ENCODE results near the gene MEI1.
"Not testable (repeated sequence)": the region's sequence is repeated elsewhere in the genome, so short reads cannot be mapped to it uniquely, and the experiment has no call there.

The MEI1 gene

DNA sequence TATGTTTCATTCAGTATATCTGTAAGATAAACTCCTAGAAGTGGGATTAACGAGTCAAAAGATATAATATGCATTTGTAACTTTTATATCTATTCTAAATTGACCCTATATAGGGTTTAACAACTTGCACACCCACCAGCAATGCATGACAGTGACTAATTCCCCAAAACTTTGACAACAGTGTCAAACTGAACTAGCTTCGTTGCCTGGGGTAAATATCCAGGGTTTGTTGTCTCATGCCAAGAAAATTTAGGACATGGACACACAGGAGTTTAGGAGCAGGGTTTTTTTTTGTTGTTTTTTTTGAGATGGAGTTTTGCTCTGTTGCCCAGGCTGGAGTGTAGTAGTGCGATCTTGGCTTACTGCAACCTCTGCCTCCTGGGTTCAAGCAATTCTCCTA lies 15.7 kb upstream of the MEI1 start:
- no peak for DNase-seq

- DNase-seq: no peak
Observed at GRCh38 chr22:41684194-41684593, 15.1 kb upstream of the MEI1 start.

DNA sequence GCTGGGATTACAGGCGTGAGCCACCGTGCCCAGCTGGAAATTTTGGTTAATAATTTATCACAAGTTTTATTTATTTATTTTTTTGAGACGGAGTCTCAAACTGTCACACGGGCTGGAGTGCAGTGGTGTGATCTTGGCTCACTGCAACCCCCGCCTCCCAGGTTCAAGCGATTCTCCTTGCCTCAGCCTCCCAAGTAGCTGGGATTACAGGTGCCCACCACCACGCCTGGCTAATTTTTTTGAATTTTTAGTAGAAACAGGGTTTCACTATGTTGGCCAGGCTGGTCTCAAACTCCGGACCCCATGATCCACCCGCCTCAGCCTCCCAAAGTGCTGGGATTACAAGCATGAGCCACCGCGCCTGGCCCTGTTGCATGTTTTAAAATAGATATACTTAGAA lies 12.4 kb upstream of the MEI1 start:
- not testable (repeated sequence) for DNase-seq

DNA sequence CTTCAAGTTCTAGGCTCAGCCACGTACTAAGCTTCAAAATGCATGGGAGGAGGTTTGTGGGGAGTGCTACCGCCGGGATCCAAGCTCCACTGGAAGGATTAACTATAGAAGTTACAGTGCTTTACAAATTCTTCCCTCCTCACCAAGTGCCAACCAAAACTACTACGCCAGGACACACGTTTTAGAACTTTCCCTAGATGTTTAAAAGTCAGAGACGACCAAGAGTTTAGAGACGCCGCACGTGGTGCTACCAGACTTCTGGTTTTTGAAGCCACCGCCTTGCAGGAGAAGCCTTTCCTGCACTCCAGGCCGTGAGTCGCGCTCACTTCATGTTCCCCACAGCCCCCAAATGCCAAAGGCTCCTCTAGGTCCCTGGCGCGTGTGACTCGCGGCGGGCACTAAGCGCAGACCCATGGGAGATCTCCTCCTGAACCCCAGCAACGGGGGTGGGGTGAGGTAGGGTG lies 11.4 kb upstream of the MEI1 start:
- peak; percentile 16 for DNase-seq

GRCh38 chr22:41688365-41689211 lies 10.7 kb upstream of the MEI1 start, which contains the start of gene SNU13:
SNU13 (minus strand) TSS chr22:41688867; CDS start chr22:41688796, 71 bp downstream.
- DNase-seq: peak; percentile 93

GRCh38 chr22:41690476-41690875 lies 8.8 kb upstream of the MEI1 start:
- no peak for DNase-seq

GRCh38 chr22:41695211-41695610 lies 4.1 kb upstream of the MEI1 start:
- no peak for DNase-seq

- no peak for DNase-seq
Observed at GRCh38 chr22:41696703-41697102, 2.6 kb upstream of the MEI1 start.

DNA sequence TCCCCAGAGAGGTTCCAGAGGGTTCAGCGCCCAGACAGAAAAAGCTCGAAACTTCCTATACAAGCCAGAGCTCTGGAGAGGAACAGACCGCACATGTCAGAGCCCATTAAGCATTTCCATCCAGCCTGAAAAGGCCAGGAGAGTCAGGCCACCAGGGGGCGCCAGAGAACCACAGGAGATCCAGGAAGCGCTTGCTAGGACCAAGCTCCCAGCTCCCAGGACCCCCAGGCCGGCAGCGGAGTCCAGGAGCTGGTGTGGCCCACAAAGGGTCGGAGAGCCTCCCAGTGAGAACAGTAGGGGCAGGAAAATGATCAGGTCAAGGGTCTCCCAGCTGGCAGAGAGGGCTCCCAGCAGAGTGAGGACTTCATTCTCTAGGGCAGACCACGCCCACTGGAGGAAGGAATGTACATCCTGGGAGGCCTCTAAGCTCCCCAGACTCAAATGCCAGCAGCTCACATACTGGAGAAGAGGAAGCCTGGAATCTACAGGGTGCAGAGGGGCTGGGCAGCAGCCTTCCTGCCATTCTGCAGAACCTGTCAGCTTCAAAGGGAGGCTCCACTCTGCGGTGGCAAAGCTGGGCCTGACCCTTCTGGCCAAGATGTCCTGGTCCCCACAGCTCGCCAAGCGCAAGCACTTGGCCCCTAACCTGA lies 2.1 kb upstream of the MEI1 start:
- peak; percentile 79 for DNase-seq

DNA sequence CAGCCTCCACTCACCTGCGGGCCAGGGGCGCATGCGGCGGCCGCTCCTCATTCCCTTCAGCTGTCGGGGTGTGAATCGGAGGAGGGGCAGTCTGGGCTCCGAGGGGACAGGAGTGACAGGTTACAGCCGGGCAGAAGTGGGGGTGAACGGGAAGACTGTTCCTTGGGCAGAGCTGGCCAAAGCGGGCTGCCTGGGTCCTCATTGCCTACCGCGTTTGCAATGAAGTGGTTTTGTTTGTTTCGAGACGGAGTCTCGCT lies 733 bp downstream of the MEI1 start:
- no peak for DNase-seq

DNA sequence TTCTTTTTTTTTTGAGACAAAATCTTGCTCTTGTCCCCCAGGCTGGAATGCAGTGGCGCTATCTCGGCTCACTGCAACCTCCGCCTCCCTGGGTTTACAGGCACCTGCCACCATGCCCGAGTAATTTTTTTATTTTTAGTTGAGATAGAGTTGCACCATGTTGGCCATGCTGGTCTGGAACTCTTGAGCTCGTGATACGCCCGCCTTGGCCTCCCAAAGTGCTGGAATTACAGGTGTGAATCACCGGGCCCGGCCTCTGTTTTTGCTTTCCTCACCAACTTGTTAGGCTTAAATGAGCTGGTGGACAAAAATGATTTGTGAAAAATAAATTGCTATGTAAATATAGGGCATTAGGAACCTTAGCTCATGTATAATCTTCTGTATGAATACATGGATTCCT lies 3.5 kb downstream of the MEI1 start:
- DNase-seq: no peak

GRCh38 chr22:41709341-41709740 lies 10.0 kb downstream of the MEI1 start:
- DNase-seq: no peak

- no peak for DNase-seq
Observed at GRCh38 chr22:41713004-41713403, 13.7 kb downstream of the MEI1 start.

DNA sequence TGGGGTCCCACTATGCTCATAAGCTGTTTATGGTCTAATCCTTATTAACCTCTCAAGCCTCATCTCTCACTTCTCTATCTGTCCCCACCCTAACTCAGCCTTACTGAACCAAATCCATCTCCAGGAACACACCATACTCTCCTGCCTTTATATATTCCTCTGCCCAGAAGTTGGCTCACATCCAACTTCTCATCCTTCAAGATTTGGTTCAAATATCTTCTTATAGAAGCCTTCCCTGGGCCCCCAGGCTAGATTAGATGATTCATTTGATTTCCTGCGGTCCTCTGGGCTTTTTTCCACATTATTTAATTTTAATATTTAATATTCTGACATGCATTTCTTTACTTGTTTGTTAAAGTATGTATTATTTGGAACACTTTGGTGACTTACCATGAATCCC lies 23.2 kb downstream of the MEI1 start:
- DNase-seq: no peak

- no peak for DNase-seq
Observed at GRCh38 chr22:41725510-41726110, 26.3 kb downstream of the MEI1 start.

DNA sequence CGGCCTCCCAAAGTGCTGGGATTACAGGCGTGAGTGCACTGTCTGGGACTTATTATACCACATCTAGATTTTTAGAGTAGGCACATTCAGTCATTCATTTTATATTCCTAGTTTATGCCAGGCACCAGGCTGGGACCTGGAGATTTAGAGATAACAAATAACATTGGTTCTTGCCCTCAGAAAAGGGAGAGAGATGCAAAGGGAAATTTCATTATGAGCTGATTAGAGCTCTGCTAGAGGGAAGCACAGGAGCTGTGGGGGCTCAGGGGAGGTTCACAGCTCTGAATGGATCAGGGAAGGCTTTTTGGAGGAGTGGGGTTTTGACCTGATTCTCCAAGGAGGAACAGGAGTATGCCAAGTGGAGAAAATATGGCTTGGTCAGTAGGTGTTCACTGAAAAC lies 32.3 kb downstream of the MEI1 start:
- no peak for DNase-seq

DNA sequence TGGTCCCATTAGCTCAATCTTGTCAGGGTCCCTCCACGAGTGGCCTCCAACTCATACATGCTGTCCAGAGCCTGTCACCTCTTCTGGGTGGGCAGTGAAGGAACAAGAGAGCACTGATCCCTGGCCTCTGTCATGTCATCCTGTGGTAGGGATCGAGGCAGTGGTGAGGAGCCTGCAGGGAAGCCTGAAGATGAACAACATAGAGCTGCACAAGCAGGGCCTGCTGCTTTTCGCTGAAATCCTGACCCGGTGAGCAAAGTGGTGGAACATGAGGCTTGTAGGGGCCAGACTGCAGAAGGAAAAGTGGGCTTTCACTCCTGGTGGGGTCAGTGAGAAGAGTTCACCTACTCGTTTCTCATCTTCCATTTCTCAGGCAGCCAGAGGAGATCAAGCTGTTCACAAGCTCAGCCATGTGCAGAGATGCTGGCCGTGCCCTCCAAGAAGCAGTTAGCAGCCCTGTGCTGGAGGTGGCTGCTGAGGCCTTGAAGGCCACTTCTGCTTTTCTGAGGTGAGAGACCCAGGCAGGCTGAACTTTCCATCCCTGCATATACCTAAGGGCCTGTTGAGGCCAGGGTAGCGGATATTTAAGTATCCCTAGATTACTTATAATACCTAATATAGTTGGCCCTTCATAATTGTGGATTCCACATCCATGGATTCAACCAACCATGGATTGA lies 32.9 kb downstream of the MEI1 start:
- no peak for DNase-seq

DNA sequence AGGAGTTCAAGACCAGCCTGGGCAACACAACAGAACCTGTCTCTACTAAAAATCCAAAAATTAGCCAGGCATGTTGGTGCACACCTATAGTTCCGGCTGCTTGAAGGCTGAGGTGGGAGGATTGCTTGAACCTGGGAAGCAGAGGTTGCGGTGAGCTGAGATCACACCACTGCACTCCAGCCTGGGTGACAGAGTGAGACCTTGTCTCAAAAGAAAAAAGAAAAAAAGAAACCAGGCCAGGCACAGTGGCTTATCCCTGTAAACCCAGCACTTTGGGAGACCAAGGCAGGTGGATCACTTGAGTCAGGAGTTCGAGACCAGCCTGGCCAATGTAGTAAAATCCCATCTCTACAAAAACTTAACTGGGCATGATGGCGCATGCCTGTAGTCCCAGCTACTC lies 33.9 kb downstream of the MEI1 start:
- not testable (repeated sequence) for DNase-seq

GRCh38 chr22:41739576-41739975 lies 40.3 kb downstream of the MEI1 start:
- DNase-seq: no peak

GRCh38 chr22:41742918-41743317 lies 43.6 kb downstream of the MEI1 start:
- no peak for DNase-seq

DNA sequence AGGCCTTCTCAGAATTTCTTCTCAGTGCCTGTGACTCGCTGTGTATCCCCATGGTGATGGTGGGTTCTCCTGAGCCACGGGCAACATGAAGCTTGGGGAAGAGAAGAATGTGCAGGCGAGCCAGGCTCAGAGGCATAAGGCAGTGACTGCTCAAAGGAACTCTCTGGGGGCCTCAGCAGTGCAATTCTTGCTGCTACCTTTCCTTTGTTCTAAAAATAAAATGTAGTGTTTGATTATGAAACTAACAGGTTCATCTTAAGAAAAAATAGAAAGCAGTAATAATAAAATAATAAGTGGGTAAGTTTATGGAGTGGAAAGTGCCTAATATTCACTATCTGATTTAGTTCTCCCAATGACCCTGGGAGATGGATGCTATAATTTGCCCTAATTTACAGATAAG lies 46.7 kb downstream of the MEI1 start:
- no peak for DNase-seq

DNA sequence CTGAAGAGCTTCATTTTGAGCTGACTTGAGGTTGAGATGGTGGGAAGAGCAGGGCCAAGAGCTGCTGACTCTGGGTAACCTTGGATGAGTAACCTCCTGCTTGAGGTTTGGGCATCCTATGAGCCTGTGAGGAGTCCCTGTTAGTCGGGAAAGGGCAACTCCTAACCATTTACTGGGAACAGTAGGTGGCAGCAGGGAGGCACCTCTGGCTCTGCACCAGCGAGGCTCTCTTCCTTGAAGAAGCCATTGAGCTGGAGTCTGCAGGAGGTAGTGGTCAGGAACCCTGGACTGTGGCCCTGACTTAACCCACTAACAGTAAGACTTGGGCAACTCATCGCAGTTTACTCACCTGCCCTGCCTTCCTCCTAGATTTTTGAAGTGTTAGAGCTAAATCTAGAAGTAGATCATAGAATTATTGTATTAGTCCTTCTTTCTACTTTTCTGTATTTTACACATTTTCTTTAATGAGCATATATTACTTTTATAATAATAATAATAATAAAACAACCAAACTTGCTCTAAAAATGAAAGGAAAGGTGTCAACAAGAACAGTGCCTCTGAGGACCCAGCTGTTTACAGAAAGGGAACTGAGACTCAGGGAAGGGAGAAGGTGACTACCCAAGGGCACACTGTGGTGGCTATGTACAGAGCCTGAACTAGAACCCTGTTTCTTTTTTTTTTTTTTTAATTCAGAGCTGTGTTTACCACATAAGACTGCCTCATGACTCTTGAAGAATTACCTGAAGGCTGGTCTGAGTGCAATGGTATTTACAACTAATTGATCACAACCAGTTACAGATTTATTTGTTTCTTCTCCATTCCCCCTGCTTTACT lies 47.5 kb downstream of the MEI1 start:
- DNase-seq: peak; percentile 46
